ENCODE results near the gene CASP9. TPM values are rescaled to one million over a fixed set of nuclear protein-coding genes. Genes with fewer than 3 reads are reported as not detected.
"Not testable (repeated sequence)": the region's sequence is repeated elsewhere in the genome, so short reads cannot be mapped to it uniquely, and the experiment has no call there.

Gene CASP9
- total and polyA plus RNA-seq, 2 donors = 9.3 to 15.4 TPM

GRCh38 chr1:15522551-15522950 is 1.5 kb downstream of the CASP9 start:
- Histone ChIP-seq H3K4me1 (ENCODE audit: insufficient read depth) (no peaks in the 10 kb centered on the region), H3K27ac (ENCODE audit: low read depth) (no peak overlapping the region), H3K36me3 (ENCODE audit: insufficient read depth) (no peaks in the 10 kb centered on the region), H3K4me3 (ENCODE audit: low read depth, low read length) (no peak overlapping the region)
- no peak for DNase-seq (ENCODE audit: extremely low spot score)
- WGBS = 95% methylated on average over 4 of the region's 4 CpGs

- not testable (repeated sequence) for H3K36me3 ChIP-seq (ENCODE audit: insufficient read depth); H3K4me3 ChIP-seq (ENCODE audit: low read depth, low read length); H3K27ac ChIP-seq (ENCODE audit: low read depth); DNase-seq (ENCODE audit: extremely low spot score); H3K4me1 ChIP-seq (ENCODE audit: insufficient read depth)
- WGBS = 89% methylated on average over 17 of the region's 17 CpGs
These were observed 2.7 kb downstream of the CASP9 start for GRCh38 chr1:15521206-15521906.

GRCh38 chr1:15519625-15520024 is 4.4 kb downstream of the CASP9 start:
- Histone ChIP-seq H3K36me3 (ENCODE audit: insufficient read depth) (no peaks in the 10 kb centered on the region), H3K4me1 (ENCODE audit: insufficient read depth) (no peaks in the 10 kb centered on the region), H3K27ac (ENCODE audit: low read depth) (no peak overlapping the region), H3K4me3 (ENCODE audit: low read depth, low read length) (no peak overlapping the region)
- WGBS = 94% methylated on average over 3 of the region's 3 CpGs
- DNase-seq (ENCODE audit: extremely low spot score) = no peak

- DNase-seq (ENCODE audit: extremely low spot score) = no peak
- Histone ChIP-seq H3K27ac (ENCODE audit: low read depth) (no peak overlapping the region), H3K4me1 (ENCODE audit: insufficient read depth) (no peaks in the 10 kb centered on the region), H3K4me3 (ENCODE audit: low read depth, low read length) (no peak overlapping the region), H3K36me3 (ENCODE audit: insufficient read depth) (no peaks in the 10 kb centered on the region)
- 66% methylated on average over 2 of the region's 2 CpGs for WGBS
These were observed 8.9 kb downstream of the CASP9 start for GRCh38 chr1:15515022-15515663.

GRCh38 chr1:15514557-15514956 is 9.5 kb downstream of the CASP9 start:
- not testable (repeated sequence) for H3K36me3 ChIP-seq (ENCODE audit: insufficient read depth); H3K4me3 ChIP-seq (ENCODE audit: low read depth, low read length); DNase-seq (ENCODE audit: extremely low spot score); H3K27ac ChIP-seq (ENCODE audit: low read depth); H3K4me1 ChIP-seq (ENCODE audit: insufficient read depth)
- WGBS = 89% methylated on average over 5 of the region's 5 CpGs

GRCh38 chr1:15513919-15514318 is 10.1 kb downstream of the CASP9 start:
- no peak overlapping the region for H3K4me3 ChIP-seq (ENCODE audit: low read depth, low read length)
- no peaks in the 10 kb centered on the region for H3K36me3 ChIP-seq (ENCODE audit: insufficient read depth)
- H3K4me1 ChIP-seq (ENCODE audit: insufficient read depth) = no peaks in the 10 kb centered on the region
- no peak for DNase-seq (ENCODE audit: extremely low spot score)
- 97% methylated on average over 3 of the region's 3 CpGs for WGBS
- no peak overlapping the region for H3K27ac ChIP-seq (ENCODE audit: low read depth)

GRCh38 chr1:15513192-15513591 is 10.8 kb downstream of the CASP9 start:
- DNase-seq (ENCODE audit: extremely low spot score) = no peak
- H3K4me3 ChIP-seq (ENCODE audit: low read depth, low read length) = no peak overlapping the region
- WGBS = 80% methylated on average over 4 of the region's 4 CpGs
- H3K4me1 ChIP-seq (ENCODE audit: insufficient read depth) = no peaks in the 10 kb centered on the region
- no peaks in the 10 kb centered on the region for H3K36me3 ChIP-seq (ENCODE audit: insufficient read depth)
- no peak overlapping the region for H3K27ac ChIP-seq (ENCODE audit: low read depth)

GRCh38 chr1:15510611-15511405 is 13.2 kb downstream of the CASP9 start:
- no peaks in the 10 kb centered on the region for H3K36me3 ChIP-seq (ENCODE audit: insufficient read depth)
- H3K4me1 ChIP-seq (ENCODE audit: insufficient read depth) = no peaks in the 10 kb centered on the region
- no peak overlapping the region for H3K4me3 ChIP-seq (ENCODE audit: low read depth, low read length)
- WGBS = 89% methylated on average over 8 of the region's 8 CpGs
- no peak for DNase-seq (ENCODE audit: extremely low spot score)
- no peak overlapping the region for H3K27ac ChIP-seq (ENCODE audit: low read depth)

- H3K4me3 ChIP-seq (ENCODE audit: low read depth, low read length) = no peak overlapping the region
- H3K27ac ChIP-seq (ENCODE audit: low read depth) = no peak overlapping the region
- no peak for DNase-seq (ENCODE audit: extremely low spot score)
- WGBS = 81% methylated on average over 7 of the region's 7 CpGs
- H3K4me1 ChIP-seq (ENCODE audit: insufficient read depth) = no peaks in the 10 kb centered on the region
- no peaks in the 10 kb centered on the region for H3K36me3 ChIP-seq (ENCODE audit: insufficient read depth)
These were observed 14.4 kb downstream of the CASP9 start for GRCh38 chr1:15509586-15509985.

GRCh38 chr1:15508700-15509487 is 15.1 kb downstream of the CASP9 start:
- 90% methylated on average over 12 of the region's 12 CpGs for WGBS
- H3K36me3 ChIP-seq (ENCODE audit: insufficient read depth) = no peaks in the 10 kb centered on the region
- H3K4me1 ChIP-seq (ENCODE audit: insufficient read depth) = no peaks in the 10 kb centered on the region
- DNase-seq (ENCODE audit: extremely low spot score) = no peak
- H3K27ac ChIP-seq (ENCODE audit: low read depth) = no peak overlapping the region
- H3K4me3 ChIP-seq (ENCODE audit: low read depth, low read length) = no peak overlapping the region

- no peak for DNase-seq (ENCODE audit: extremely low spot score)
- Histone ChIP-seq H3K4me3 (ENCODE audit: low read depth, low read length) (no peak overlapping the region), H3K27ac (ENCODE audit: low read depth) (no peak overlapping the region), H3K36me3 (ENCODE audit: insufficient read depth) (peaks cover 3% of the 10 kb centered on the region), H3K4me1 (ENCODE audit: insufficient read depth) (no peaks in the 10 kb centered on the region)
- 93% methylated on average over 5 of the region's 5 CpGs for WGBS
These were observed 16.7 kb downstream of the CASP9 start for GRCh38 chr1:15507278-15507677.

GRCh38 chr1:15506831-15507230 is 17.2 kb downstream of the CASP9 start:
- Histone ChIP-seq H3K4me1 (ENCODE audit: insufficient read depth) (no peaks in the 10 kb centered on the region), H3K4me3 (ENCODE audit: low read depth, low read length) (no peak overlapping the region), H3K27ac (ENCODE audit: low read depth) (no peak overlapping the region), H3K36me3 (ENCODE audit: insufficient read depth) (peaks cover 3% of the 10 kb centered on the region)
- DNase-seq (ENCODE audit: extremely low spot score) = no peak
- WGBS = 94% methylated on average over 17 of the region's 17 CpGs

GRCh38 chr1:15504436-15504835 is 19.6 kb downstream of the CASP9 start:
- Histone ChIP-seq H3K27ac (ENCODE audit: low read depth) (no peak overlapping the region), H3K4me1 (ENCODE audit: insufficient read depth) (no peaks in the 10 kb centered on the region), H3K36me3 (ENCODE audit: insufficient read depth) (peaks cover 3% of the 10 kb centered on the region), H3K4me3 (ENCODE audit: low read depth, low read length) (no peak overlapping the region)
- 94% methylated on average over 4 of the region's 4 CpGs for WGBS
- no peak for DNase-seq (ENCODE audit: extremely low spot score)

All from urinary bladder (tissue), 4 donors.